HEK293 (cell line): ENCODE results near the gene KCNB1.

Experiments
- KLF16 ChIP-seq: fragments of 450-650 bp; formaldehyde crosslinking; IDR thresholded peaks from 2 replicates; pipeline ENCODE4 v1.5.1; 2017; ENCODE audit warnings: missing biosample characterization, missing genetic modification characterization
- ZBTB1 ChIP-seq: fragments of 450-650 bp; formaldehyde crosslinking; IDR thresholded peaks from 2 replicates; pipeline ENCODE4 v1.5.1; 2016; ENCODE audit warnings: missing biosample characterization, missing genetic modification characterization
- ZNF561 ChIP-seq: fragments of 450-650 bp; IDR thresholded peaks from 2 replicates; pipeline ENCODE4 v1.5.1; 2018; ENCODE audit warnings: missing biosample characterization, missing genetic modification characterization, borderline replicate concordance
- ZNF585B ChIP-seq: fragments of 450-650 bp; formaldehyde crosslinking; IDR thresholded peaks from 2 replicates; pipeline ENCODE4 v1.5.1; 2016; ENCODE audit warnings: missing biosample characterization, missing genetic modification characterization
- TF ChIP-seq, protein P1 (sequence below): fragments of 450-650 bp; formaldehyde crosslinking; IDR thresholded peaks from 2 replicates; pipeline ENCODE4 v1.5.1; 2016; ENCODE audit warnings: missing biosample characterization, missing genetic modification characterization

DNA sequence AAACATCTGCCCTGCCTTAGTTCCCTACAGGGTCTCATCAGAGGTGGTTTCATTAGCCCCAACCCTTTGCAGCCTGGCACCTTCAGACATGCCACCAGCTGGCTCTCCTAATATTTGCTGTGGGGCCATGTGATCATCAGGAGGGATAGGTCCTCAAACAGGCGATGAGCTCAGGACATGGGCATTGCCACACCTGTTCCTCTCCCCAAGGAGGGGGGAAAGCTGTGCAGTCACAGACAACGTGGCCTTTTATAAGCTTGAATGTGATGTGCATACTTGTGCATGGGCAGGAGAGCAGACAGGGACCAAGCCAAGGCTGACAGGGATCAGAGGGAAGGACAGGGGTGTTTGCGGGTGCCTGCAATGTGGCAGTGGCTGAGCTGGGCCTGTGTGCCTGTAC, 125.8 kb downstream of the KCNB1 start:
- TF ChIP-seq KLF16 (no peak), ZNF585B (tag by site-specific recombination) (no peak), ZBTB1 (no peak), ZNF561 (tag by site-specific recombination) (no peak)
- TF ChIP-seq, protein P1, sequence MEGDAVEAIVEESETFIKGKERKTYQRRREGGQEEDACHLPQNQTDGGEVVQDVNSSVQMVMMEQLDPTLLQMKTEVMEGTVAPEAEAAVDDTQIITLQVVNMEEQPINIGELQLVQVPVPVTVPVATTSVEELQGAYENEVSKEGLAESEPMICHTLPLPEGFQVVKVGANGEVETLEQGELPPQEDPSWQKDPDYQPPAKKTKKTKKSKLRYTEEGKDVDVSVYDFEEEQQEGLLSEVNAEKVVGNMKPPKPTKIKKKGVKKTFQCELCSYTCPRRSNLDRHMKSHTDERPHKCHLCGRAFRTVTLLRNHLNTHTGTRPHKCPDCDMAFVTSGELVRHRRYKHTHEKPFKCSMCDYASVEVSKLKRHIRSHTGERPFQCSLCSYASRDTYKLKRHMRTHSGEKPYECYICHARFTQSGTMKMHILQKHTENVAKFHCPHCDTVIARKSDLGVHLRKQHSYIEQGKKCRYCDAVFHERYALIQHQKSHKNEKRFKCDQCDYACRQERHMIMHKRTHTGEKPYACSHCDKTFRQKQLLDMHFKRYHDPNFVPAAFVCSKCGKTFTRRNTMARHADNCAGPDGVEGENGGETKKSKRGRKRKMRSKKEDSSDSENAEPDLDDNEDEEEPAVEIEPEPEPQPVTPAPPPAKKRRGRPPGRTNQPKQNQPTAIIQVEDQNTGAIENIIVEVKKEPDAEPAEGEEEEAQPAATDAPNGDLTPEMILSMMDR = no peak
